CD14-positive monocyte (primary cell): ENCODE results near the gene ABHD11. TPM values are rescaled to one million over a fixed set of nuclear protein-coding genes. Genes with fewer than 3 reads are reported as not detected.

Experiments
- DNase-seq, 3 donors: peaks; one replicate each; pipeline ENCODE4 v3.0.0-alpha.2; 2011 to 2022
- H2AFZ ChIP-seq: 2 replicates; pipeline ENCODE4 v1.6.0; 2012; ENCODE audit warnings: mild to moderate bottlenecking, low read depth, low read length, inconsistent platforms; ENCODE audit not compliant: insufficient read depth, poor library complexity, severe bottlenecking
- H3K27ac ChIP-seq, 2 donors: 1 replicate in 1 of 2; 2 replicates in 1 of 2; pipeline ENCODE4 v1.5.1; 2012 to 2013; ENCODE audit warnings: low read length in 2 of 2, control low read depth in 1 of 2, inconsistent platforms in 1 of 2, low read depth in 1 of 2, mild to moderate bottlenecking in 1 of 2
- H3K27me3 ChIP-seq, 2 donors: one replicate each; pipeline versions ENCODE4 v1.6.0 to v1.6.1; 2011 to 2013; ENCODE audit warnings: low read length in 2 of 2; ENCODE audit not compliant: control insufficient read depth in 2 of 2, insufficient read depth in 2 of 2
- H3K36me3 ChIP-seq, 2 donors: replicated peaks in 1 of 2; 1 replicate in 1 of 2; 2 replicates in 1 of 2; pipeline versions ENCODE4 v1.5.1 to v1.6.1; 2012 to 2013; ENCODE audit warnings: low read length in 2 of 2, control low read depth in 1 of 2, inconsistent platforms in 1 of 2, mild to moderate bottlenecking in 1 of 2; ENCODE audit not compliant: insufficient read depth in 2 of 2, control insufficient read depth in 1 of 2
- H3K4me1 ChIP-seq, 2 donors: 1 replicate in 1 of 2; 2 replicates in 1 of 2; pipeline versions ENCODE4 v1.5.1 to v1.6.1; 2012 to 2013; ENCODE audit warnings: low read length in 2 of 2, control low read depth in 1 of 2, inconsistent platforms in 1 of 2, mild to moderate bottlenecking in 1 of 2, moderate library complexity in 1 of 2; ENCODE audit not compliant: insufficient read depth in 2 of 2, control insufficient read depth in 1 of 2
- H3K4me2 ChIP-seq: replicated peaks from 2 replicates; pipeline ENCODE3; 2012; ENCODE audit warnings: low read length, moderate library complexity, mild to moderate bottlenecking; ENCODE audit not compliant: poor library complexity, severe bottlenecking; ENCODE audit errors: extremely low read depth
- H3K4me3 ChIP-seq, 3 experiments: fragments of 200-600 bp in 1 of 3; sonication (generic) in 1 of 3; replicated peaks in 1 of 3; 1 replicate in 2 of 3; 2 replicates in 1 of 3; pipeline ENCODE4 v1.5.1; 2011 to 2013; ENCODE audit warnings: low read length in 3 of 3, mild to moderate bottlenecking in 3 of 3, control low read depth in 2 of 3, low read depth in 2 of 3, inconsistent platforms in 1 of 3, moderate library complexity in 1 of 3
- H3K79me2 ChIP-seq: 2 replicates; pipeline ENCODE4 v1.6.0; 2012; ENCODE audit warnings: mild to moderate bottlenecking, control low read depth, inconsistent platforms, low read length, moderate library complexity; ENCODE audit not compliant: insufficient read depth
- H3K9ac ChIP-seq: 2 replicates; pipeline ENCODE4 v1.6.0; 2017; ENCODE audit warnings: low read length, mild to moderate bottlenecking; ENCODE audit not compliant: insufficient read depth, poor library complexity, severe bottlenecking
- H3K9me3 ChIP-seq, 2 donors: replicated peaks in 1 of 2; 1 replicate in 1 of 2; 2 replicates in 1 of 2; pipeline versions ENCODE4 v1.5.1 to v1.6.1; 2012 to 2013; ENCODE audit warnings: low read length in 2 of 2, control low read depth in 1 of 2; ENCODE audit not compliant: control insufficient read depth in 1 of 2, insufficient read depth in 1 of 2
- H4K20me1 ChIP-seq: 2 replicates; pipeline ENCODE4 v1.6.0; 2012; ENCODE audit warnings: mild to moderate bottlenecking, low read length, control low read depth, moderate library complexity; ENCODE audit not compliant: insufficient read depth
- H3K27ac Mint-ChIP-seq, 7 donors: one replicate each; pipeline ENCODE4 v1.8.0; 2020; ENCODE audit warnings: mild to moderate bottlenecking in 7 of 7, mixed read lengths in 7 of 7, moderate library complexity in 6 of 7, inconsistent platforms in 2 of 7
- H3K27me3 Mint-ChIP-seq, 3 donors: one replicate each; pipeline ENCODE4 v1.8.0; 2021 to 2022; ENCODE audit warnings: low read depth in 3 of 3, mild to moderate bottlenecking in 3 of 3, mixed read lengths in 3 of 3, moderate library complexity in 3 of 3, inconsistent platforms in 1 of 3
- H3K36me3 Mint-ChIP-seq, 2 donors: one replicate each; pipeline ENCODE4 v1.8.0; 2020; ENCODE audit warnings: mixed read lengths in 2 of 2, inconsistent platforms in 1 of 2, mild to moderate bottlenecking in 1 of 2
- H3K4me1 Mint-ChIP-seq: one replicate; pipeline ENCODE4 v1.8.0; 2020; ENCODE audit warnings: mild to moderate bottlenecking, mixed read lengths
- H3K4me3 Mint-ChIP-seq, 2 donors: one replicate each; pipeline ENCODE4 v1.8.0; 2020; ENCODE audit warnings: mild to moderate bottlenecking in 2 of 2, mixed read lengths in 2 of 2, moderate library complexity in 1 of 2
- H3K9me3 Mint-ChIP-seq, 7 donors: one replicate each; pipeline ENCODE4 v1.8.0; 2020 to 2022; ENCODE audit warnings: mixed read lengths in 7 of 7, mild to moderate bottlenecking in 6 of 7, moderate library complexity in 6 of 7, inconsistent platforms in 2 of 7
- WGBS: methylation state at CpG from one replicate; pipeline ENCODE4 v1.1.5; 2013; ENCODE audit warnings: missing lambda C conversion rate; ENCODE audit not compliant: insufficient coverage; 5-methylcytosine and 5-hydroxymethylcytosine counted together
- intact Hi-C, 2 donors: fragments of 100-400 bp; cut with micrococcal nuclease; formaldehyde crosslinking; loops; one replicate each; pipeline versions ENCODE4 v1.15.0 to v1.15.1; 2023
- polyA plus RNA-seq, 3 donors: library from polyadenylated mRNA; depleted of rRNA in 1 of 3; unstranded in 2 of 3; stranded (reverse) in 1 of 3; fragments of 300-500 nt in 2 of 3; fragments of >200 nt in 1 of 3; fragmentation: Illumina TruSeq in 2 of 3; gene quantifications; 1 replicate in 2 of 3; 2 replicates in 1 of 3; pipeline ENCODE4 v1.2.3, GENCODE V29; 2012 to 2021
- TF ChIP-seq, protein P1 (sequence below): fragments of 200-600 bp; IDR thresholded peaks from one replicate; pipeline ENCODE4 v1.8.0; 2022; ENCODE audit warnings: antibody characterized with exemption, mild to moderate bottlenecking

Gene ABHD11
- polyA plus RNA-seq, 3 donors, result 20.3 to 23.5 (median 22.1) TPM

DNA sequence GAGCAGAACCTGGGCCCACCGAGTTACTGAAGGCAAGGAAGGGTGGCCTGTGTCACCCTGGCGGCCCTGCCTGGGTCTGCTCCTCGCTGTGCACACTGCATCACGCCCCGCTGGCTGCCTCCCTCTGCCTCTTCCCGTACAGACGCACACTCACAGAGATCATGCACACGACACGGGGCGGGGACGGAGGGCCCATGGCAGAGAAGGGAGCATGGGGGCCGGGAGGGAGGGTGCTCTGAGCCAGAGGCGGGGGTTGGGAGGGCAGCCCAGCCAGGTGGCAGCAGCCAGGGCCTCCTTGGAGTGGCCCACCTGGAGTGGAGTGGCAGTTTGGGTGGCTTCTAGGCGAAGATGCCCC is 38.6 kb downstream of the ABHD11 start:
- no peaks in the 10 kb centered on the region for H3K79me2 ChIP-seq
- no peak overlapping the region for H2AFZ ChIP-seq
- peaks cover 30 to 43% (median 41%) of the 10 kb centered on the region in 3 donors for H3K27me3 Mint-ChIP-seq
- no peak overlapping the region for H3K27ac Mint-ChIP-seq
- no peak overlapping the region for H3K4me2 ChIP-seq
- H3K4me1 ChIP-seq, result peaks cover 6 to 9% of the 10 kb centered on the region in 2 donors
- H3K4me1 Mint-ChIP-seq, result peaks cover 14% of the 10 kb centered on the region
- no peak overlapping the region for H3K9ac ChIP-seq
- H3K4me3 Mint-ChIP-seq, result no peak overlapping the region
- no peak for DNase-seq
- peaks cover 6 to 34% of the 10 kb centered on the region in 2 donors for H3K27me3 ChIP-seq
- H4K20me1 ChIP-seq, result no peaks in the 10 kb centered on the region
- intact Hi-C loops, result no loop called here
- peaks cover 45 to 51% of the 10 kb centered on the region in 2 donors for H3K36me3 Mint-ChIP-seq
- WGBS, result 97% methylated on average over 12 of the region's 14 CpGs
- TF ChIP-seq, protein P1, sequence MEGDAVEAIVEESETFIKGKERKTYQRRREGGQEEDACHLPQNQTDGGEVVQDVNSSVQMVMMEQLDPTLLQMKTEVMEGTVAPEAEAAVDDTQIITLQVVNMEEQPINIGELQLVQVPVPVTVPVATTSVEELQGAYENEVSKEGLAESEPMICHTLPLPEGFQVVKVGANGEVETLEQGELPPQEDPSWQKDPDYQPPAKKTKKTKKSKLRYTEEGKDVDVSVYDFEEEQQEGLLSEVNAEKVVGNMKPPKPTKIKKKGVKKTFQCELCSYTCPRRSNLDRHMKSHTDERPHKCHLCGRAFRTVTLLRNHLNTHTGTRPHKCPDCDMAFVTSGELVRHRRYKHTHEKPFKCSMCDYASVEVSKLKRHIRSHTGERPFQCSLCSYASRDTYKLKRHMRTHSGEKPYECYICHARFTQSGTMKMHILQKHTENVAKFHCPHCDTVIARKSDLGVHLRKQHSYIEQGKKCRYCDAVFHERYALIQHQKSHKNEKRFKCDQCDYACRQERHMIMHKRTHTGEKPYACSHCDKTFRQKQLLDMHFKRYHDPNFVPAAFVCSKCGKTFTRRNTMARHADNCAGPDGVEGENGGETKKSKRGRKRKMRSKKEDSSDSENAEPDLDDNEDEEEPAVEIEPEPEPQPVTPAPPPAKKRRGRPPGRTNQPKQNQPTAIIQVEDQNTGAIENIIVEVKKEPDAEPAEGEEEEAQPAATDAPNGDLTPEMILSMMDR, result no peak
- H3K9me3 ChIP-seq, result peaks cover 0 to 3% of the 10 kb centered on the region in 2 donors
- H3K27ac ChIP-seq, result no peak overlapping the region
- peaks cover 0 to 13% (median 3%) of the 10 kb centered on the region in 7 donors for H3K9me3 Mint-ChIP-seq
- no peak overlapping the region for H3K4me3 ChIP-seq
- peaks cover 35 to 45% of the 10 kb centered on the region in 2 donors for H3K36me3 ChIP-seq

DNA sequence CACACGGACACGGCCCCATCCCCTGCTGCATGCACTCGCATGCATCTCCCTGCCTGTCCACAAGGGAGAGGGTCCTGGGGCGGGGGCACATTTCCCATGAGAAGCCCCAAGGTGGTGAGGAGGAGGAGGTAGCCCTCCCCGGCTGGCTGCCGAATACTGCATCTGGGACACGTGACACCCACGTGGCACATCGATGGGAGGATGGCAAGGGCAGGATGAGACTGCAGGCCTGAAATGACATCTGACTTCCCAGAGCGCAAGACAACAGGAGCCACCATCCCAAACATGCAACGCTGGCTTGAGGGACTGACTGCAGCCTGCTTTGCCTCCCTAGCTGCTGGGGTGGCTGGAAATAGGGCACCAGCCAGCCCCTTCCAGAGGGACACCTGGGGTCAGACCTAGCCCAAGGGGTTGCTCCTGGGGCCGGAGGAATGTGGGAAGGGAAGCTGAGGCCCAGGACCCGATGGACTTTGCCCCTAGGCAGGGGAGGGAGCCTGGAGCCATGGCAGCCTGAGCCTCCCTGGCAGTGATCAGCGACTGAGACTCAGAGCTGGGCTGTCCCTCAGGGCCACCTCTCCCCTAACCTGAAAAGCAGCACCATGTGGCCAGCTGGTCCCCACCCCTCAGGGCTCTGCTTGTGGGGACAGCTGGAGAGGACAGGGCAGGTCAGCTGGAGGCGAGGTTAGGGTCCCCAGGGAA is 39.1 kb downstream of the ABHD11 start:
- TF ChIP-seq, protein P1, result no peak

More for the DNA sequence above, 39.1 kb downstream of the ABHD11 start:
- Mint-ChIP-seq H3K4me1 (peaks cover 14% of the 10 kb centered on the region), H3K9me3 (peaks cover 0 to 11% (median 3%) of the 10 kb centered on the region in 7 donors), H3K4me3 (no peak overlapping the region), H3K36me3 (peaks cover 50 to 55% of the 10 kb centered on the region in 2 donors), H3K27me3 (peaks cover 24 to 37% (median 36%) of the 10 kb centered on the region in 3 donors), H3K27ac (peak overlapping the region in 1 of 7 donors; percentile 57)
- no peak for DNase-seq
- no peak overlapping the region for H3K4me2 ChIP-seq
- no peaks in the 10 kb centered on the region for H4K20me1 ChIP-seq
- intact Hi-C loops, result no loop called here
- no peaks in the 10 kb centered on the region for H3K79me2 ChIP-seq
- peaks cover 0 to 3% of the 10 kb centered on the region in 2 donors for H3K9me3 ChIP-seq
- no peak overlapping the region for H3K9ac ChIP-seq
- WGBS, result 96% methylated on average over 14 of the region's 15 CpGs
- no peak overlapping the region for H2AFZ ChIP-seq
- peaks cover 6 to 29% of the 10 kb centered on the region in 2 donors for H3K27me3 ChIP-seq
- H3K27ac ChIP-seq, result no peak overlapping the region
- peaks cover 40 to 51% of the 10 kb centered on the region in 2 donors for H3K36me3 ChIP-seq
- H3K4me1 ChIP-seq, result peaks cover 6 to 9% of the 10 kb centered on the region in 2 donors
- no peak overlapping the region for H3K4me3 ChIP-seq
